GM19240 (cell line): ENCODE measurements around the gene TXK.
A peak's percentile ranks its signal among the peaks of the same experiment; 100 is the strongest.

Experiments
- DNase-seq: peaks from one replicate; pipeline ENCODE4 v3.0.0; 2011; ENCODE audit warnings: low spot score; ENCODE audit not compliant: insufficient read length

TXK gene

DNA sequence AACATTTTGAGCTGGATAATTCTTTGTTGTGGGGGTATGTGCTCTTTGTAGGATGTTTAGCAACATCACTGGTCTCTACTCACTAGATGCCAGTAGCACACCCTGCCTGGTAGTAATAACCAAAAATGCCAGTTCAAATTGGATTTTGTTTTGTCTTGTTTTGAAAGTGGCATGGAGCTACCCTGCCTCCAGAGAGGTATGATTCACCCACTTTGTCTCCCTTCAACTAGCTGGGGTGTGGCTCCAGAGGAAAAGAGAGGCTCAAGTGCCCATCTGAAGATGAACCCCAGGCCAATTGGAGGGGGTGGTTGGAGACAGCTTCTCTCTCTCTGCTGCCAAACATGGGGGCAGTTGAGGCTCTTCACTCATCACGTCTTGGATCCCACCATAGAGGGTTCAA lies 83.0 kb downstream of the TXK start:
- DNase-seq = no peak

DNA sequence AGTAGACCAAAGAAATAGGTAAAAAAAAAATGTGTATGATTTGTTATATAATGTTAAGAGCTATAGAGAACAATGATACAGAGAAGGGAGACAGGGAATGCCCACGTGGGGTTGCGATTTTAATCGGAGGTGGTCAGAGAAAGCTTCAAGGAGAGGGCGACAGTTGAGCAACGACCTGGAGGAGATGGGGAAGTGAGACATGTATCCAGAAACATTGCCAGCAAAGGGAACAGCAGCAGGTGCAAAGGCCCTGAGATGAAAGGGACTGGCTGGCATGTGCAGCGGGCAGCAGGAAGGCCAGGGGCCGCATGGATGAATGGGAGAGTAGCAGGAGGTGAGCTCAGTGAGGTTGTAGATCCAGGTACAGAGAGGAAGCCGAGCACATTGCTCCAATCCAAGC lies 84.6 kb downstream of the TXK start:
- no peak for DNase-seq

DNA sequence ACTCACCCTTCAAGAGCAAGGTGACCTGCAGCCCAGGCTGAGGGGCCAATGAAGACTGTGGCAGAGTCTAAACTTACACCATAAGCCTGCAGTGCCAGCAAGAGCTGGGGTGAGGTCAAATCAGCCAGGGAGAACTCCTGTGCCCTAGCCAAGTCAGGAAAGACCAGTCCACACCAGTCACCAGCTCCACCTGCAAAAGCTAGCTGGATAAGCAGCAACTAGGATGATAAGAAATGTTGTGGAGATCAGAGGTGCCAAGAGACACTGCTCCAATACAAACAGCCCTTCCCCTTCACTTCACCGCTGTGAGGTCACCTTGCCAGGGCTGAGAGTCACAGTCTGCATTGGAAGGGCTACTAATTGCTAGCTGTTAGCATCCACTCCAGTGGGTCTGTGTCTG lies 86.2 kb downstream of the TXK start:
- DNase-seq = no peak

DNA sequence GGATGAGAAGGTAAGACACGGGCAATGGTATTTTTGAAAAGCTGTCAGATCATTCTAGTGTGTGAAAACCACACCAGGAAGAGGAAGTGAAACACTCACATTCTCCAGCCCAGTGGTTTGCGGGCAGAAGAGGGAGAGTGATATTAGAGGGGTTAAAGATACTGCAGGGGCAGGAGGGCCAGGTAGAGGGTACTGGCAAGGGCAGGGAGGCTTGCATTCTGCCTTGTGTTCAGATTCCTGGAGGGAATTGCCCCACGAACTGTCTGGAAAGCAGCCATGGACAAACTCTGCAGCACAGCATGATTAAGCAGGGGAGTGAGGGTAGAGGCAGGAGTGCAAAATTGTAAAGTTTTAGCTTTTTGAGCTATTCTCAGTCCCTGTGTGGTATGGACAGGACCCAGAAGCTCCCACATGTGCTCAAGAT lies 86.6 kb downstream of the TXK start:
- DNase-seq = peak; percentile 41

DNA sequence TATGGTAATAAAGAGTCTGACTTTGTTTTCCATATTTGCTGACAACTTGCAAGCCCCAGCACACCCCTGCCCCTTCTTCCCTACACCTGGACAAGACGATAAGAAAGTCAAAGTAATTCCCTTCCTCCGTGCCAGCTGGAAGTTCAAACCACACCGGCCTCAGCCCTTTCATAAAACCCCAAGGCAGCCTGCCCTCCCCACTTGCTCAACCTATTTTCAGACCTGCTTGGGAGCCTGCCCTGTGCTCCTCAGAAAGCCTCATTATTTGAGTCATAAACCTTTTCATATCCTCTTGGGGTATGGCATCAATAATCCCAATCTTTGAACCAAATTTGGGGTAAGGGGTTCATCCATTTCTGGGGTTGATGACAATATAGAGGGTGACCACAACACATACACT lies 88.0 kb downstream of the TXK start:
- no peak for DNase-seq

DNA sequence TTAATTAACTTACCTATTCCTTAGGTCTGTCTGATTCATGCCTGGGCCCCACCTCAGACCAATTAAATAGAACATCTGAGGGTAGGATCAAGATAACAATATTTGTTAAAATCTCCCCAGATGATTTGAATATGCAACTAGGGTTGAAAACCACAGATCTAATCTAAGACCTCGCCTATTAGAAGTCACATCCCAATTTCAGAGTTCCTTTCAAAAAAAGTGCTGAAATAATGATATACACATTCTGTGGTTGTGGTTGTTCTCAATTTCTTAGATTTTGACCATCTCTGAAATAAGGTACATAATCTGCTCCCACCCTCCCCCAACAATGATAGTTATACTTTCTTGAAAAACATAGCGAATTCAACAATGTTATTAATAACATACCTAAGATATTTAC lies 89.8 kb downstream of the TXK start:
- no peak for DNase-seq

DNA sequence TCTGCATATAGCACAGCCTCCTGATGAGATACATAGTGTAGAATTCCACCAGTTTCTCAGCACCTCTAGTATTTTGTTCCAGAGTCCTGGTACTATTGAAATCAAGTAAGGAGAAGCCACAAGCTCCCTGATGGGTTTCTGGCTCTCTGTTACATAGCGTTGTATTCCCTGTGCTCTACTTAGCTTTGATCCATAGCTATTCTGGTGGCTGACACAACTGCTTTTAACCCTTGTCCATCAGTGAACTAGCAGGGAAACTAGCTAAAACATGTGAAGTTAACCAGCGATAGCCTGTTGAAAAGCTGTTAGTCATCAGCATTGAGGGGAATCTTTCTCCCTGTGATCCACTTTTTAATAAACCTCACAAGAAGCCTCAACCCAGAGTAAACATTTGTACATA lies 90.5 kb downstream of the TXK start:
- DNase-seq = no peak

DNA sequence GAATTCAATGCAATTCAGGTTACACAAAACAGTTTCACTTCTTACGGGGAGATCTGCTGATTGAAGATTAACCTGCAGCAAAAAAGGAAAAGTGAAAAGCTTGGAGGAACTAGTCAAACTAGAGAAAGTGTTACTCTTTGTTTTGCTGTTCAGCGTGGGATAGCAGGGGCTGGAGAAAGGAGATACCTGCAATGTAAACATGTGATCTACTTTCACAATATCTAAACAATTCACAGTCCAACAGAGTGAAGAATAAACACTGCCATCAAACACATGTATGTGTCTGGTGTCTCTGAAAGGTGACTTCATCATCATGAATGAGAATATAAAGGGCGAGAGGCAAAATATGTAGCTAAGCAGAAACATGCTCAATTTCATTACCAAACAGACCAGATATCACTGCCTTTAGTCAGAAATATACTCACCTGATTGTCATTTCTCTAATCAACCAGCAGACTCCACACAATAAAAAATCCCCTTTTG lies 91.0 kb downstream of the TXK start:
- DNase-seq = no peak

DNA sequence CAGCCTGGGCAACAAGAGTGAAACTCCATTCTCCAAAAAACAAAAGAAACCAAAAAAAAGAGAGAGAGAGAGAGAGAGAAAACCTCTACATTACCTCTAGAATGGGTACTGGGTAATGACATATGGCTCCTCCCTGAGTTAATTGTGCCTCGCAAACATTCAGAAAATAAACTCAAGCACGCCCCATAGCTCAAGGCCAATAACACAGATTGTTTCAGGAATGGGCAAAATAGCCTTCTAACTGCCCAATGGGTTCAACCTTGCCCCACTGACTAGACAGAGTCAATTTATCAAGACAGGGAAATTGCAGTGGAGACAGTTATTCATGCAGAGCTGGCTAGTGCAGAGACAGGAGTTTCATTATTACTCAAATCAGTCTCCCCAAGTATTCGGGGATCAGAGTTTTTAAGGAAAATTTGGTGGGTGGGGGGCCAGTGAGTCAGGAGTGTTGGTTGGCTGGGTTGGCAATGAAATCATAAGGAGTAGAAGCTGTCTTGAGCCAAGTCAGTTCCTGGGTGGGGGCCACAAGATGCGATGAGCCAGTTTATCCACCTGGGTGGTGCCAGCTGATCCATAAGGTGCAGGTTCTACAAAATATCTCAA lies 92.4 kb downstream of the TXK start:
- no peak for DNase-seq

DNA sequence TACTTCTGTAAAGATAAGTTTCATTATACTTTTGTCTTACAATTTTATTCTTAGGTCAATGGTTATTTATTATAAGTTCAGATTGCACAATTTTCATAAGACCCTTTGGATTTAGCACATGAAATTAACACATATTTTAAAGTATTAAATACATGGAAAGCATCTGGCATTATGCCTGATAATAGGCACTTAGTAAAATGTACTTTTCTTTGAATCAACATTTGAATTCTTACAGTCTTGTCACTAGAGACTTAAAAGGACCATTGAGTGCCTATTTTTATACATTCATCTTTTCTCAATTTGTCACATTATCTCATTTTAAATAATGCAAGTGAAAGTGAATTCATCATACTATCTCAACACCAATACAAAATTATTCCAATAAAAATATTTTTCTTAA lies 94.5 kb downstream of the TXK start:
- DNase-seq = no peak

DNA sequence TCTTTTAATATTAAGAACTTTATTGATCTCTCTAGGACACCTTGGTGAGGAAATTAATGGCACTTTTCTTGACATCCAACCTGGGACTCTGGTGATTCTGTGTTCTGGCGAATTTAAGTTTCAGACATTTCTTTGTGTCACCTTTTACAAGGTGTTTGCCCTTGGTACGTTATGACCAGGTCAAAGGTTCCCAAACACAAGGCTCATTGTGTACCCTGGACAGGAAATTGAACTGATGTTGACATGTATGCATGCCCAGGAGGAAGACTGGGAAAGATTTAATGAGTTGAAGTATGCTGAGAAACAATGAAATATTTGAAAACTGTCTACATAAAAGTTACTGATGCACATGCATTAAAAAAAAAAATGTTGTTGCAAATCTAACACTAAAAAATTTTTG lies 95.4 kb downstream of the TXK start:
- DNase-seq = no peak

DNA sequence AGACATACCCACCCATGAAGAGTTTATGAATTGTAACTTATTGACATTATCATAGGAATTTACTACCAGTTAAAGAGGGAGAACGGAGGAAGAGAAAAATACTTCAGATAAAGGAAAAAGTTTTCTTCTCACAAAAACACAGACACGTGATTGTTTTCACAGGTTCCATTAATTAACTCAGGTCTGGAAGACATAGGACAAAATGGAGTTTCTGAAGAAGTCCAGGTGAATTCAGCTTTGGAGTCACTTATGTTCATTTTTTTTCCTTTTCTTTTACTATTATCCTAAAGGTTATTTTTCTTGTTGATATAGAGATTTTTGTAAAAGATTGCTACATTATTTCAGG lies 97.0 kb downstream of the TXK start:
- no peak for DNase-seq

DNA sequence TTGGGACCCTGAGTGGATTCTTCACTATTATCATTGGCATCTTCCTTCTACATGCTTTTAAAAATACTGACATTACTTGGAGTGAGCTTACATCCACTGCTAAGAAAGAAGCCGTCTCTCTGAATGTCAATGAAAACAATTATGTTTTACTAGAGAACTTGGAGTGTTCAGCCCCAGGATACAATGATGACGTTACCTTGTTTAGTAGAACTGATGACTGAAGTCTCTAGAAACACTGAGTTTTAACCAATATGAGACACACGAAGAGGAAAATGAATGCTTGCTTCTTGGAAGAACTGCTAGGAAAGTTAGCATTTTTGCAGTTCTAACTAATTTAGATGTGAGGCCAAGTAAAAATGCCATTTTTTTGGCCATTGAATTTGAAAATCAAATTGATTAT lies 98.1 kb downstream of the TXK start:
- DNase-seq = no peak

DNA sequence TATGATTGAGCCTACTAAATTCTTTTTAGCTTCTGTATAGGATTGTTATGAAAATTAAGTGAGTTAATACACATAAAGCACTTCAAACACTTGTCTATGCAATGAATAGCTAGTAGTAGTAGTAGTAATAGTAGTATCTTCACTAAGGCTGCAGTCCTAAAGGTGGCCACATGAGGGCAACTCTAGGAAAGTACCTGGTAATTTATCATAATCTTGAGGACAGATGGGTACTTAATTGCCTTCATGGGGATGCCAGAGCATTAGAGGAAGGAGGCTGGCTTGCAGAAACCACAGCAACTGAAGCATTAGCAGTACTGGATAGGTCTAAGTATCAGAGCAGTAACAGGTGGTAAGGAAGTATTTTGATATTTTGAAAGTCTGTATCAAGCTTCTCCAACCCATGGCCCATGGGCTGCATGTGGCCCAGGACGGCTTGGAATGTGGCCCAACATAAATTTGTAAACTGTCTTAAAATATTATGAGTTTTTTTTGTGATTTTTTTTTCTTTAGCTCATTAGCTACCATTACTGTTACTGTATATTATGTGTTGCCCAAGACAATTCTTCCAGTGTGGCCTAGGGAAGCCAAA lies 100.1 kb downstream of the TXK start:
- no peak for DNase-seq

DNA sequence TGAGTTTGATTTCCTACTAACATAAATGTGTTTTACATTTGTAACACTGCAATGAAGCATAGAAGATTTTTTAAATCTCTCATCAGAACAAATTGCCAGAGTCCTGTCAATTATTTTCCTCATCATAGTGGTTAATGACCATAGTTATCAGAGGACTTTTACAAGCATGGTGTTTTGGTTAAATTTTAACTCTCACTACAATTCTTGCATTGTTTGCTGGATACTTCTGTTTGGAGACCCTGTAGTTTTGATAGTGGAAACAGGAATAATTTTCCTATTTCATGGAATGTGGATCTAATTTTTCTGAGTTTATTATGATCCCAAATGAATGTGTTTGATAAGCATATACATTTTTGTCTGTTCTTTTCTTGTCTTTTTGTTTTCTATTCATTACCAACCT lies 100.6 kb downstream of the TXK start:
- no peak for DNase-seq

DNA sequence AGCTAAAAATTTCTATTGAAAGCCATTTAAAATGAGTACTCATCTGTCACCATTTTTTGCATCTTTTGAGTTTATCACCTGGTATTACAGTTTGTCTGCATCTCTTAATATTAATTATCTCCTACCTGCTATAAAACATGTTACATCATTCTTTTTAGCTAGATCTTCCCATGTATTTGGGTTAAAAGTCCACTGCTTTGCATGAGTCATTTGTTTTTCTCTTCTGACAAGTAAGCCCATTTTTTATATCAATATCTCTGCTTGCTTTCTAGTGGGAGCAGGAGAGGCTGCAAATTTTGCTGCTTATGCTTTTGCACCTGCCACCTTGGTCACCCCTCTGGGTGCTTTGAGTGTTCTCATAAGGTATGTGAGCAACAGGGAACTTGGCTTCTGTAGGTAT lies 101.3 kb downstream of the TXK start:
- no peak for DNase-seq

DNA sequence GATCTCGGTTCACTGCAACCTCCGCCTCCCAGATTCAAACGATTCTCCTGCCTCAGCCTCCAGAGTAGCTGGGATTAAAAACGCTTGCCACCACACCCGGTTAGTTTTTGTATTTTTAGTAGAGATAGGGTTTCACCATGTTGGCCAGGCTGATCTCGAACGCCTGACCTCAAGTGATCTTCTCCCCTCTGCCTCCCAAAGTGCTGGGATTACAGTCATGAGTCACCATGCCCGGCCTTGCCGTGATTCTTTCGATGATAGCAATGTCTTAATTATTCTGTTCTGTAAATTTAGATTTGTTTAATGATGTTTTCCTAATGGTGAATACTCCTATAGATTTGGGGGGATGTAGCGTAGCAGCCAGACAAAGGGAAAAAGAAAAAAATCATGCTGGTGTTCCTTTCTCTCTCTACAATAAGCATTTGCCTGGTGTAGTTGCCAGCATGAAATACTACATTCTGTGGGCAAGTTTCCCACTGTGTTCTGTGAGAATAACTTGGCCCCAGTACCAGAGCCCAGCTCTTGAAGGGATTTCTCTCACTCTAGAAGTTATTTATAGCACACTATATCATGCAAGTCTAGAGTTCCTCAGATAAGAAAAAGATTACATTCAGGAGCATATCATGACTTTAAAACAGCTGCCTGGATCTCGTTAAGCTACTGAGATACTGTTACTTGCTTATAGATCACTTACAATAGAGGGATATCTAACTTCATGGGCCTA lies 102.1 kb downstream of the TXK start:
- DNase-seq = no peak

DNA sequence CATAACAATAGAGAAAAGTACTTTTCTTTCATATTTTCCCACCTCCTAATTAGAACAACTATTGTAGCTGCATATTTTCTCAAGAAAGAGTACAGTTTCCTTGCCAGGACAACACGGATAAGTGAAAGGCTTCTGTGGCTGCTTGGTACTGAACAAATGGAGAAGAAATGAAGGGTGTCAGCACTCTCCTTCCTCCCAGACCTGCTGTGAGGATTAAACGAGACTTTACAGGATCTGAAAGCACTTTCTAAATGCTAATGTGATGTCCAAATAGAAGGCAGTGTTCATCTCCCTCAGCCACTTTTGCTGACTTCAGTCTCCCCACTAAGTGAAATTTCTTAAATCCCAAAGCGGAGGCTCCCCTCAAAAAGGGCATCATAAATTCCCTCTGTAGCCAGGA lies 103.6 kb downstream of the TXK start:
- DNase-seq = no peak

DNA sequence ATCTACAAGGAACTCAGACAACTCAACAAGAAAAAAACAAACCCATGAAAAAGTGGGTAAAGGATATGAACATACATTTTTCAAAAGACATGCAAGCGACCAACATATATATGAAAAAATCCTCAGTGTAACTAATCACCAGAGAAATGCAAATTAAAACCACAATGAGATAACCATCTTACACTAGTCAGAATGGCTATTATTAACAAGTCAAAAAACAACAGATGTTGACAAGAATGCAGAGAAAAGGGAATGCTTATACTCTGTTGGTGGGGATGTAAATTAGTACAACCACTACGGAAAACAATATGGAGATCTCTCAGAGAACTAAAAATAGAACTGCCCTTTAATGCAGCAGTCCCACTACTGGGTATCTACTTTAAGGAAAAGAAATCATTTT lies 105.4 kb downstream of the TXK start:
- no peak for DNase-seq

DNA sequence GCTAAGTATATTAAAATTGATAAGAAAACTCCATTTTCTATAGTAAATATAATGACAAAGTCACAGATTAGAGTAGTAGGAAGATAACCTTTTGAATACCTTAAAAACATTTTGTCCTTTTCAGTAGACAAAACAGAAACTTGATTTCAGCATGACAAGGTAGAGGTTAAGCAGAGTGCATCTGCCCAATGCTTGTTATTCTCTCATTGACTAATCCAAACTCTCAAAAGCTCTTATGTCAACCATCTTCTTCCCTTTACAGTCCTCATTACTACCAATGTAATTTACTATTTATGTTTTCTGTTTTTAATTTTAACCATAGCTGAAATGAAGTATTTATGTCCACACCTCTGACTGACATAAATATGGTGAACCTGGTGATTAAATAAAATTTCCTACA lies 106.4 kb downstream of the TXK start:
- DNase-seq = no peak

DNA sequence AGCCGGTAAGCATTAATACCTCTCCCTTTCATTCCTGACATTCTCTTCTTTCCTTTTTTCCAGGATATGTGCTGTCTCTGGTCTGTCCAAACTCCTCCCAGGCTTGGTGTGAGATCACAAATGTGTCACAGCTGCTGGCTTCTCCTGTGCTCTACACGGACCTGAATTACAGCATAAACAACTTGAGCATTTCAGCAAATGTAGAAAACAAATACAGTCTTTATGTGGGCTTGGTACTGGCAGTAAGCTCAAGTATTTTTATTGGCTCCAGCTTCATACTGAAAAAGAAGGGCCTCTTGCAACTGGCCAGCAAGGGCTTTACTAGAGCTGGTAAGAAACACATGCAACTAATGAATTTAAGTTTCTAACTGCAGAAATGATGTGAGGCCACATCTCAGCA lies 109.0 kb downstream of the TXK start:
- no peak for DNase-seq

DNA sequence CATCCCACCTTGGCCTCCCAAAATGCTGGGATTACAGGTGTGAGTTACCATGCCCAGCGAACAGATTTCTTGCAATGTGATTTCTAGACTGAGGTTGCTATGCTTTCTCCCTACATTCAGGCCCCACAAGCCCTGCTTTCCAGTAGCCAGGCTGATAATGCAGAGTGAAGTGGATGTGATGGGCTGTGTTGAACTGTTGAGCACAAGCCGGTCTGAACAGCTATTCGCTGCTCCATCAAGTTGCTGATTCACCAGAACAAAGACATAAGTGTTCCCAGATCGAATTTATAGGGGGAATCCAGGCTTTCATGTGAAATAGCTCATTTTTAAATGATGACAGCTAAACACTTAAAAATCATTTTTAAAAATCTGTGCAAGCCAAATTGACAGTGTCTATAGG lies 109.5 kb downstream of the TXK start:
- DNase-seq = no peak

DNA sequence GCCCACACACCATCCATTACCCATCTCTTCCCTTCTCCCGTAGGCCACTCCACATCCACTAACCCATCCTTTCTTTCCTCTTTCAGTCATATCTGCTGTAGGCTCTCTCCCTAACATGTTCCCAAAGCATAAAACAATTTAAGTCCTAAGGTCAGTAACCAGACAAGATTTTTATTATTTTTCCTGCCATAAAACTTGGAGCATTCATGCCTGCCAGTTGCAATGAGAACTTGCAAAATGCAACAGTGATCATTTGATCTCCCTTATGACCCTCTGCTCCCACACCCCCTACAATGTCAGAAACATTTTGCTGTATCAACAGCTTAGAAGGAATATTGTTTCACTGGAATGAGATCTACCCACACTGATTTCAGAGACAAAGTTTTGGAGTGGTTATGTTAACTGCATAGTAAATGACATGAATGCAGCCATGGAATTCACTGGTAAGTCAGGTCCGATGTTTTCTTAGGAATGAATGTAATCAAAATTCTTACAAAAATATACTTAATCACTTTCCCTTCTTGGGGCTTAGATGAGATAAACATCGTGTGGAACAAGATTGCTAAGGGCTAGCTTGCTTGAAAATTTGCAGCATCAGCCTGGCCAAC lies 111.8 kb downstream of the TXK start:
- no peak for DNase-seq
